Upper lobe of right lung (tissue), 1 donor: Measurements from ENCODE around the gene SUZ12. TPM values are rescaled to one million over a fixed set of nuclear protein-coding genes. Genes with fewer than 3 reads are reported as not detected.
"Not testable (repeated sequence)": the region's sequence is repeated elsewhere in the genome, so short reads cannot be mapped to it uniquely, and the experiment has no call there.

Experiments used
- ATAC-seq: fragments of 200-7000 bp; cut with Tn5 transposase; one replicate; pipeline ENCODE4 v1.9.1; 2020; ENCODE audit warnings: mild to moderate bottlenecking, moderate library complexity
- DNase-seq: peaks from one replicate; pipeline ENCODE4 v3.0.0-alpha.2; 2020
- H3K27ac ChIP-seq: fragments of 200-600 bp; one replicate; pipeline ENCODE4 v1.8.0; 2022
- H3K27me3 ChIP-seq: fragments of 200-600 bp; one replicate; pipeline ENCODE4 v1.8.0; 2022; ENCODE audit warnings: mild to moderate bottlenecking
- H3K36me3 ChIP-seq: fragments of 200-600 bp; one replicate; pipeline ENCODE4 v1.8.0; 2022
- H3K4me1 ChIP-seq: fragments of 200-600 bp; one replicate; pipeline ENCODE4 v1.8.0; 2022
- H3K4me3 ChIP-seq: fragments of 200-600 bp; one replicate; pipeline ENCODE4 v1.8.0; 2022; ENCODE audit warnings: mild to moderate bottlenecking
- H3K9me3 ChIP-seq: fragments of 200-600 bp; one replicate; pipeline ENCODE4 v1.8.0; 2022
- intact Hi-C: fragments of 100-400 bp; cut with DNase I; formaldehyde crosslinking; loops from one replicate; pipeline ENCODE4 v1.11.0; 2022
- total RNA-seq: library from RNA; stranded (reverse); fragmentation: NEBNext Ultra II Directional; extraction: Animal tissue kit (Norgen Biotek cat#: 25700); gene quantifications from one replicate; pipeline ENCODE4 v1.2.1, GENCODE V29; 2021
- donor health status: DM: no; HTN: yes; CAD: no; lungs with severe emphysema.

SUZ12 gene
- total RNA-seq, 1 donor from 2014 or later: 24.9 TPM

GRCh38 chr17:32041306-32041875 is 104.6 kb downstream of the SUZ12 start:
- peak; percentile 25 for ATAC-seq
- DNase-seq, intact Hi-C loops, H3K4me3 ChIP-seq, H3K27ac ChIP-seq, H3K9me3 ChIP-seq, H3K27me3 ChIP-seq, H3K4me1 ChIP-seq: not testable (repeated sequence)
- peaks cover 39% of the 10 kb centered on the region for H3K36me3 ChIP-seq

DNA sequence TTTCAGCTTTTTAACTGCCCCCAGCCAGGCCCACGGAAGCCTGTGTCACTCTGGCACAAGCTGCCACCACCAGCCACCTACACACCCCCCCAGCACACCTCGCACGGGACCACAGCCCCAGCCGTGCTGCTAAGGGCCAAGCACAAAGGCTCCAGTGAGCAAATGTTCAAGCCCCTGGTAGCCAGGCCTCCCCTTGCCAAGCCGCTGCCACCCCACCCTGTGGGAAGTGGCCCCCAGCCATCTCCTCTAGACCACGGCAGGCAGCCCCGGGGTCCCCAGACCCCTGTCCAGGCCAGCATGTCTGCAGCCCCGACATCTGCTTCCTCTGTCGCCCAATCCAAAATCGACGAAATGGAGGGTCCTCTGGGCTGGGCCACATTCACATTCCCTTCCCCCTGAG is 105.5 kb downstream of the SUZ12 start:
- peaks cover 31% of the 10 kb centered on the region for H3K36me3 ChIP-seq
- intact Hi-C loops, DNase-seq, H3K4me1 ChIP-seq, H3K27ac ChIP-seq, H3K27me3 ChIP-seq, H3K9me3 ChIP-seq, H3K4me3 ChIP-seq: not testable (repeated sequence)
- ATAC-seq: peak; percentile 16

DNA sequence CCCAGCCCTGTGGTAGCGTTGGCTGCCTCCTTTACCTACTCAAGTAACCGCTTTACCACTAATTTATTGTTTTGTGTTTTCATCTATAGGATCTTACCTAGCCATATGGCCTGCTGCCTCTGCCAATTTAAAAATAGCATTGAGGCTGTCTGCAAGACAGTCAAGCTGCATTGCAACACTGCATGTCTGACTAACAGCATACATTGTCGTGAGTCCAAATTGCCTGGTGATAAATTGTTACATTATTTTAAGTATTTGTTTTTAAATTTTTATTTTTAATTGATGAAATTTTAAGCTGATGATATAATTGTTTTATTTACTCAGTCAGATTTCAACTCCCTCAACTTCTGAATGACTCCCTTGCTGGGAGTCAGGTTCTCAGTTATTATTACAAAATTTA is 108.8 kb downstream of the SUZ12 start:
- not testable (repeated sequence) for DNase-seq
- peaks cover 10% of the 10 kb centered on the region for H3K36me3 ChIP-seq

GRCh38 chr17:32047663-32048062 is 110.9 kb downstream of the SUZ12 start:
- not testable (repeated sequence) for H3K27me3 ChIP-seq, DNase-seq, H3K27ac ChIP-seq

More for the DNA sequence above, 108.8 kb downstream of the SUZ12 start:
- H3K9me3 ChIP-seq, H3K4me1 ChIP-seq, ATAC-seq, H3K27me3 ChIP-seq, intact Hi-C loops, H3K27ac ChIP-seq, H3K4me3 ChIP-seq: not testable (repeated sequence)

More at GRCh38 chr17:32047663-32048062, 110.9 kb downstream of the SUZ12 start:
- ATAC-seq, H3K36me3 ChIP-seq, H3K9me3 ChIP-seq, intact Hi-C loops, H3K4me3 ChIP-seq, H3K4me1 ChIP-seq: not testable (repeated sequence)

Other genes starting within 250 kb of the SUZ12 start
- 44.7 TPM for gene COPRS, start 77.8 kb upstream of the SUZ12 start, total RNA-seq
- 45.4 TPM for gene UTP6, start 35.3 kb upstream of the SUZ12 start, total RNA-seq
- 15.8 TPM for gene LRRC37B, start 70.4 kb downstream of the SUZ12 start, total RNA-seq
- 46.6 TPM for gene RHOT1, start 205.5 kb downstream of the SUZ12 start, total RNA-seq